Measurements from ENCODE around the gene TMEM114.

TMEM114 gene

GRCh38 chr16:8547762-8548161 is 42.5 kb downstream of the TMEM114 start:
- no peak for DNase-seq

- DNase-seq: no peak
Measured at GRCh38 chr16:8544406-8544805, 45.9 kb downstream of the TMEM114 start.

- DNase-seq: no peak
Measured at GRCh38 chr16:8543258-8543657, 47.1 kb downstream of the TMEM114 start.

- no peak for DNase-seq
Measured at GRCh38 chr16:8542393-8542792, 47.9 kb downstream of the TMEM114 start.

GRCh38 chr16:8541868-8542267 is 48.4 kb downstream of the TMEM114 start:
- DNase-seq: no peak

GRCh38 chr16:8537691-8538342 is 52.5 kb downstream of the TMEM114 start:
- DNase-seq: no peak

GRCh38 chr16:8533509-8533908 is 56.8 kb downstream of the TMEM114 start:
- no peak for DNase-seq

- no peak for DNase-seq
Measured at GRCh38 chr16:8530752-8531384, 59.4 kb downstream of the TMEM114 start.

GRCh38 chr16:8528471-8528870 is 61.8 kb downstream of the TMEM114 start:
- no peak for DNase-seq

GRCh38 chr16:8523932-8524331 is 66.4 kb downstream of the TMEM114 start:
- no peak for DNase-seq

- DNase-seq: no peak
Measured at GRCh38 chr16:8522757-8523156, 67.6 kb downstream of the TMEM114 start.

GRCh38 chr16:8519643-8520042 is 70.7 kb downstream of the TMEM114 start:
- no peak for DNase-seq

All from stimulated activated CD4-positive, alpha-beta T cell treated with anti-CD3 and anti-CD28 coated beads, Interleukin-15, amount 100 ng/mL, for 24 hours (primary cell).